Stimulated activated CD8-positive, alpha-beta memory T cell treated with anti-CD3 and anti-CD28 coated beads, Interleukin-7, amount 100 ng/mL, for 1 hour (primary cell): ENCODE data around the gene SH2D3A.
"Not testable (repeated sequence)": the region's sequence is repeated elsewhere in the genome, so short reads cannot be mapped to it uniquely, and the experiment has no call there.

Experiments used
- DNase-seq, 2 donors: peaks; one replicate each; pipeline ENCODE4 v3.0.0-alpha.2; 2020; ENCODE audit warnings: low read depth in 2 of 2

Gene SH2D3A

GRCh38 chr19:6721773-6722172 is 45.5 kb downstream of the SH2D3A start:
- DNase-seq, result no peak

GRCh38 chr19:6721138-6721474 is 46.1 kb downstream of the SH2D3A start:
- DNase-seq, result no peak

- DNase-seq, result no peak
Measured at GRCh38 chr19:6720369-6721137, 46.7 kb downstream of the SH2D3A start, which contains the start of gene C3. C3 (minus strand) TSS chr19:6720650; CDS start chr19:6720589, 61 bp downstream.

GRCh38 chr19:6719992-6720368 is 47.3 kb downstream of the SH2D3A start:
- no peak for DNase-seq

- no peak for DNase-seq
Measured at GRCh38 chr19:6719540-6719861, 47.7 kb downstream of the SH2D3A start.

GRCh38 chr19:6718741-6719539 is 48.3 kb downstream of the SH2D3A start:
- DNase-seq, result no peak

GRCh38 chr19:6718111-6718740 is 49.0 kb downstream of the SH2D3A start:
- DNase-seq, result no peak

GRCh38 chr19:6717441-6717971 is 49.7 kb downstream of the SH2D3A start:
- DNase-seq, result no peak

GRCh38 chr19:6717036-6717435 is 50.2 kb downstream of the SH2D3A start:
- DNase-seq, result no peak

GRCh38 chr19:6716610-6716970 is 50.6 kb downstream of the SH2D3A start:
- DNase-seq, result no peak

- no peak for DNase-seq
Measured at GRCh38 chr19:6714749-6715555, 52.3 kb downstream of the SH2D3A start.

- DNase-seq, result no peak
Measured at GRCh38 chr19:6713773-6714692, 53.2 kb downstream of the SH2D3A start.

- no peak for DNase-seq
Measured at GRCh38 chr19:6712692-6713670, 54.3 kb downstream of the SH2D3A start.

GRCh38 chr19:6712231-6712630 is 55.0 kb downstream of the SH2D3A start:
- no peak for DNase-seq

GRCh38 chr19:6711605-6712004 is 55.6 kb downstream of the SH2D3A start:
- no peak for DNase-seq

GRCh38 chr19:6711078-6711361 is 56.2 kb downstream of the SH2D3A start:
- DNase-seq, result no peak

GRCh38 chr19:6710273-6711077 is 56.8 kb downstream of the SH2D3A start:
- DNase-seq, result no peak

- no peak for DNase-seq
Measured at GRCh38 chr19:6709549-6709948, 57.7 kb downstream of the SH2D3A start.

- DNase-seq, result not testable (repeated sequence)
Measured at GRCh38 chr19:6708913-6709312, 58.3 kb downstream of the SH2D3A start.
